CD1c-positive myeloid dendritic cell (primary cell): ENCODE measurements around the gene MGAT5.

ENCODE experiments used
- DNase-seq: peaks from one replicate; pipeline ENCODE4 v3.0.0-alpha.2; 2016; ENCODE audit errors: extremely low spot score

MGAT5 gene

GRCh38 chr2:134396493-134396892 is 142.6 kb downstream of the MGAT5 start:
- DNase-seq: no peak

- no peak for DNase-seq
These were observed 143.4 kb downstream of the MGAT5 start for GRCh38 chr2:134397146-134397896.

GRCh38 chr2:134398300-134398699 is 144.4 kb downstream of the MGAT5 start:
- no peak for DNase-seq

DNA sequence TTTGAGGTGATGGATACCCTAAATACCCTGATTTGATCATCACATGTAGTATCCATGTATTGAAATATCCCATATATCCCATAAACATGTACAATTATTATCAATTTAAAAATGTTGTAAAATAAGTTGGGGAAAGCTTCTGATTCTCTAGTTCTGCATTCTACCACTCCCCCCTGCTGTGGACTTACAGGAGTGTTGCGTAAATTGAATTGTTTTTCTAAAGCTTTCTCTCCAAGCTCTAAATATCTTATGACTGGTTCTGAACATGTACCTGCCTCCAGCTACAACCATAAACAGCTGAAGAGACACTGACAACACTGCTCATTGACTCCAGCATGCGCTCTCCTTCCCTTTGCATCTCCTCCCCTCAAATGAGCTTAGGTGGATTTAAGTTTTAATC is 145.2 kb downstream of the MGAT5 start:
- no peak for DNase-seq

- DNase-seq: no peak
These were observed 147.2 kb downstream of the MGAT5 start for GRCh38 chr2:134401081-134401497.

GRCh38 chr2:134401789-134402188 is 147.9 kb downstream of the MGAT5 start:
- no peak for DNase-seq

- DNase-seq: no peak
These were observed 148.5 kb downstream of the MGAT5 start for GRCh38 chr2:134402410-134402809.

DNA sequence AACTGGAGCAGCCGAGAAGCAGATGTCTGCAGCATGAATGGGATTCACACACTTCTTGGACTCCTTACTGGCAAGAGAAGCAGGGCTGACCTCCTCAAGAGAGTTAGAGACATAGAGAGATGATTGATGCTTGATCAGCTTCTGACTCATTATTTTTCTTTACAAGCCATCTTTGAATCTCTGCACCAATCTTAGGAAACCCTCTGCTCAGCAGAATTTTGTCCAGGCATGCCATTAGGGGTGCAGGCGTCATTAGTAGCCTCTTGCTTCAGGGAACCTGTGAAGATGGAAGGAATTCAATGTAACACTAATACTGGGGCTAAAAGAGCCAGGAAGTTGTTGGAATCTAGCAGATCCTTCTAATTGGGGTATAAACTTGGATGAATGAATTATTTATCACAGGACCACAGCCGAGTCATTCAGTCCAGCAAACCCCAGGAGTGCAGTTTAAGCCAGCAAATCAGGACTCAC is 151.8 kb downstream of the MGAT5 start:
- DNase-seq: no peak

DNA sequence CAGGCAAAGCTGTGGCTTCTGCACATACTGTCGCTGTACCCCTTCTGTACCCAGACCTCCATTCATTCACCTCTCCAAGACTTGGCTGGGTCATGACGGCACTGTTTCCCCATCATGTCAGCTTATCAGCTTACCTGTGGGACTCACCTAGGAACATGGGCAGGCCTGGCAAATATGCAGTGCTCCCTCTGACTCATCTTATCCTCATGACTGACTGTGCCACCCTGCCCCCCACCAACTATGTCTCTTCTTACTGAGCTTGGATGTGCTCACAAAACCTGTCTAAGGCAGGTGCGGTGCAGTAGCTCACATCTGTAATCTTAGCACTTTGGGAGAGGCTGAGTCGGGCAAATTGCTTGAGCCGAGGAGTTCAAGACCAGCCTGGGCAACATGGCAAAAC is 152.4 kb downstream of the MGAT5 start:
- no peak for DNase-seq

GRCh38 chr2:134406736-134407135 is 152.9 kb downstream of the MGAT5 start:
- no peak for DNase-seq

- no peak for DNase-seq
These were observed 153.4 kb downstream of the MGAT5 start for GRCh38 chr2:134407154-134407890.

DNA sequence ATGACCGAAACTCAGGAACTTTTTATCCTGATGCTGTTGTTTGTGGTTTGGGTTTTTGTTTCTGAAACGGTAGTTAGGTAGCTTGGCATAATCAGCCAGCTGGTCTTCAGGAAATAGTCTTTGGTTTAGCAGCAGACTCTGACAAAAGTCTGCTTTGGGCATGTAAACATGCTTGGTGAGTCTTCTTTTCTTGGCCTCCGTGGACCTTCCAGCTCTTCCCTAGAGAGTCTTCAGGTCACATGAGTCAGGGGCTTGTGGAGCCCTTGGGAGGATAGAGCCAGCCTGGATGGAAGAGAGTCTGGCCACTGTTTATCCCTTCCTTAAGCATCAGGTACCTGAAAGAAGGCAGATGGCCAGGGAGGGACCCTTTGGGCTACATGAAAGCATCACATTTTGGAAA is 154.5 kb downstream of the MGAT5 start:
- no peak for DNase-seq

DNA sequence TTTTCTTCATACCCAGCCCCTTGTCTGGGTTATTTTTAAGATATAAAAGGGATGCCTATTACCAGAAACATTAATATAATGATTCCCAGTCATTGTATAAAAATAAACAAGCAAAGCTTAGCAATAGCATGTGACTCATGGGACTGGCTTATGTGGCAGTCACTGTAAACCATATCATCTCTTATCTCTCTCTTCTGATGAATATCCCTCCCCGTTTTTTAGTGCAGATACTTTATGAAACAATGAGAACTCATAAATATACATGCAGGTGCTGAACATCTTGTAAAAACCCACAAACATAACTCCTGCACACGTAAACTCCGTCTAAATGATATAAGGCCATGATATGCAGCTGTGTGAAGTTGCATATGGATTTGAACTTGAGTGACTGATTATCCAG is 154.9 kb downstream of the MGAT5 start:
- DNase-seq: no peak

DNA sequence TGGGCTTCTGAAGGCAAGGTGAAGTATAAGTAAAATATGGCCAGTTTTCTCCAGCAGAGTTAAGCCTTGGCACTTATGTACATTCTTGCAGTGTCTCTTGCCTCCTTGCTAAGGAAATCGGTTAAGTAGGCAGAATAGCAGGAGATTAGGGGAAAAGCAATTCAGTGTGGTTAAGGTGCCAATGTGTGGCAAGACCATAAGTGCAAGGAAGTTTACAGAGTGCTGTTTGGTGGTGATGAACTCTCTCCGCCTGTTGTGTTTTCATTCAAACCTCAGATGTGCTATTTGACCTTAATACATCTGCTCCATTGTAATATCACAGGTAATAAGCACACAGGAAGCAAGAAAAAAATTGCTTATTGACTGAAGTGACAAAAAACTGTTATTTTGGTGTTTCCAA is 156.1 kb downstream of the MGAT5 start:
- DNase-seq: no peak

- no peak for DNase-seq
These were observed 157.0 kb downstream of the MGAT5 start for GRCh38 chr2:134410831-134411231.

- no peak for DNase-seq
These were observed 157.5 kb downstream of the MGAT5 start for GRCh38 chr2:134411279-134411827.

GRCh38 chr2:134411828-134412638 is 158.2 kb downstream of the MGAT5 start:
- DNase-seq: peak; percentile 54

GRCh38 chr2:134412639-134412999 is 158.7 kb downstream of the MGAT5 start:
- no peak for DNase-seq

DNA sequence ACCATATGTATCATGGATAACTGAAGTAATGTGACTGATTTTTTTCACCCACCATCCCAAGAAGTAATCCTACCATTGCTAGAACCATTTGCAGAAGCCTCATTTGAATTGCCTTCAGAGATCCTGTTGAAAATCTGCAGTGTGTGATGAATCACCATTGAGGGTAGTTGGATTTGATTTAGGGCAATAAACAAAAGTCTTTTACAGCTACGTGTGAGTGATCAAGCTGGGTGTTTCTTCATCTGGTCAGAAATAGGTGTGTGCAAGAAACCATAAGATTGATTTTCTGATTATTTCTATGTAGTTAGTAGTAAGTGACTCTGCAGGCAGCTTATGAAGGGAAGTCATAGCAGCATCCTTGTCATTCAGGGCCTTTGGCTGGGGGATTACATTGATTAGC is 159.6 kb downstream of the MGAT5 start:
- no peak for DNase-seq

GRCh38 chr2:134413912-134414311 is 160.0 kb downstream of the MGAT5 start:
- no peak for DNase-seq

DNA sequence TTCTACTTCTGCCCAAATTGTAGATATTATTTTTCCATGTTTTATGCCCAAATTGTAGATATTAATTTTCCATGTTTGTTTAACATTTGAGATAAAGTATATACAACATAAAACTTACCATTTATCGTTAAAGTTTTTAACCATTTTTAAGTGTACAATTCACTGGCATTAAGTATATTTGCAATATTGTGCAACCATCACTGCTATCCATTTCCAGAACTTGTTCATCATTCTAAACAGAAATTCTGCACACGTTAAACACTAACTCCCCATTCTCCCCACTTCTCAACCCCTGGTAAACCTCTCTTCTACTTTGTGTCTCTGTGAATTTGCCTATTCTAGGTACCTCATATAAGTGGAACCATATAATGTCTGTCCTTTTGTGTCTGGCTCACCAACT is 162.1 kb downstream of the MGAT5 start:
- DNase-seq: no peak

DNA sequence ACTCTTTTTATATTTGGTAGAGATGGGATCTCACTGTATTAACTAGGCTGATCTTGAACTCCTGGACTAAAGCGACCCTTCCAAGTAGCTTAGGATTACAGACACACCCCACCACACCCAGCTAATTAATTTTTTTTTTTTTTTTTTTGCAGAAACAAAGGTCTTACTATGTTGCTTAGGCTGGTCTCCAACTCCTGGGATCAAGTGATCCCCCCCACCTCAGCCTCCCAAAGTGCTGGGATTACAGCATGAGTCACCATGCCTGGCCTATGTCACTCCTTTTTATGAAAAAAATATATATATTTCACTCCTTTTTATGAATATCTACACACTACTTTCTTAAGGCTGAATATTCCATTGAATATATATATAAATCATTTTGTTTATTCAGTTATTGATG is 162.8 kb downstream of the MGAT5 start:
- no peak for DNase-seq
